K562 (cell line): ENCODE results near the gene ABCC5. TPM values are rescaled to one million over a fixed set of nuclear protein-coding genes. Genes with fewer than 3 reads are reported as not detected.

Source experiments
- CREM ChIP-seq: IDR thresholded peaks from 2 replicates; pipeline ENCODE4 v1.6.1; 2014; ENCODE audit warnings: antibody characterized with exemption, low read depth
- CUX1 ChIP-seq: fragments of 200-800 bp; sonication (Bioruptor generic); IDR thresholded peaks from 2 replicates; pipeline ENCODE4 v1.6.1; 2016; ENCODE audit warnings: missing genetic modification characterization, missing compliant biosample characterization
- FOXP4 ChIP-seq: sonication (generic); formaldehyde crosslinking; IDR thresholded peaks from 2 replicates; pipeline ENCODE4 v1.8.0; 2022; ENCODE audit warnings: mild to moderate bottlenecking, missing genetic modification reagents, borderline replicate concordance
- HMG20B ChIP-seq: fragments of 250-450 bp; sonication (Bioruptor Pico); IDR thresholded peaks from 2 replicates; pipeline ENCODE4 v1.5.0; 2021; ENCODE audit warnings: mild to moderate bottlenecking
- SMARCE1 ChIP-seq: fragments of 450-650 bp; IDR thresholded peaks from 2 replicates; pipeline ENCODE4 v1.7.1; 2016; ENCODE audit warnings: mild to moderate bottlenecking
- TAF15 ChIP-seq: fragments of 200-400 bp; formaldehyde crosslinking; IDR thresholded peaks from 2 replicates; pipeline ENCODE4 v1.6.1; 2017; ENCODE audit warnings: mild to moderate bottlenecking, low read depth, low read length, moderate library complexity
- polyA plus RNA-seq, 8 experiments: library from polyadenylated mRNA; depleted of rRNA in 4 of 8; stranded (reverse) in 5 of 8; unstranded in 3 of 8; fragments of >200 nt; fragmentation: Nextera tagmentation in 2 of 8; fragmentation: Illumina TruSeq in 1 of 8; extraction: Ambion mirVana in 2 of 8; extraction: Trizol in 1 of 8; gene quantifications; 2 replicates each; pipeline versions ENCODE4 v1.2.1 to v1.2.3, GENCODE V29; 2011 to 2014; ENCODE audit warnings: inconsistent platforms in 1 of 8, missing spikeins in 1 of 8
- total RNA-seq, 7 experiments: library from RNA; depleted of rRNA in 6 of 7; stranded (reverse); fragments of >200 nt in 6 of 7; fragmentation: Illumina TruSeq in 2 of 7; extraction: Trizol in 2 of 7; gene quantifications; 2 replicates each; pipeline versions ENCODE4 v1.2.1 to v1.2.3, GENCODE V29; 2011 to 2021; ENCODE audit warnings: low replicate concordance in 1 of 7
- TF ChIP-seq, protein P1 (sequence below): conservative IDR thresholded peaks from 2 replicates; pipeline ENCODE4 v1.6.1; 2011; ENCODE audit warnings: low read depth, mild to moderate bottlenecking, low read length; ENCODE audit not compliant: control insufficient read depth

ABCC5 gene
- total and polyA plus RNA-seq, 9 of the 15 experiments (the other 6 are each of a cell fraction or from before 2014, with no cell fraction given), result 22.0 to 53.0 (median 41.9) TPM

GRCh38 chr3:184018424-184018973, 815 bp upstream of the ABCC5 start (continued):
- TF ChIP-seq CUX1 (CRISPR knock-in tag), result no peak
- TF ChIP-seq CREM, result no peak
- TF ChIP-seq FOXP4 (CRISPR knock-in tag), result 0 out of 2 replicates have a peak, but pooled peaks have one; percentile 75
- no peak for TF ChIP-seq TAF15
- TF ChIP-seq, protein P1, sequence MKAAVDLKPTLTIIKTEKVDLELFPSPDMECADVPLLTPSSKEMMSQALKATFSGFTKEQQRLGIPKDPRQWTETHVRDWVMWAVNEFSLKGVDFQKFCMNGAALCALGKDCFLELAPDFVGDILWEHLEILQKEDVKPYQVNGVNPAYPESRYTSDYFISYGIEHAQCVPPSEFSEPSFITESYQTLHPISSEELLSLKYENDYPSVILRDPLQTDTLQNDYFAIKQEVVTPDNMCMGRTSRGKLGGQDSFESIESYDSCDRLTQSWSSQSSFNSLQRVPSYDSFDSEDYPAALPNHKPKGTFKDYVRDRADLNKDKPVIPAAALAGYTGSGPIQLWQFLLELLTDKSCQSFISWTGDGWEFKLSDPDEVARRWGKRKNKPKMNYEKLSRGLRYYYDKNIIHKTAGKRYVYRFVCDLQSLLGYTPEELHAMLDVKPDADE, result no peak
- TF ChIP-seq SMARCE1, result 0 out of 2 replicates have a peak, but pooled peaks have one; percentile 53
- TF ChIP-seq HMG20B (CRISPR knock-in tag), result no peak
